GM19239 (cell line): ENCODE data around the gene SCAMP2.

ENCODE experiments used
- DNase-seq: peaks from one replicate; pipeline ENCODE4 v3.0.0; 2011; ENCODE audit warnings: low spot score; ENCODE audit not compliant: insufficient read length
- FAIRE-seq: peaks from 2 replicates; lab custom pipeline; 2011; peaks lifted over from hg19 to GRCh38; lab: Jason Lieb, UNC

Gene SCAMP2

GRCh38 chr15:74840851-74841775 lies 32.1 kb downstream of the SCAMP2 start:
- DNase-seq: no peak
- no peak for FAIRE-seq

GRCh38 chr15:74839526-74840395 lies 33.4 kb downstream of the SCAMP2 start:
- DNase-seq (no peak), FAIRE-seq (no peak)

DNA sequence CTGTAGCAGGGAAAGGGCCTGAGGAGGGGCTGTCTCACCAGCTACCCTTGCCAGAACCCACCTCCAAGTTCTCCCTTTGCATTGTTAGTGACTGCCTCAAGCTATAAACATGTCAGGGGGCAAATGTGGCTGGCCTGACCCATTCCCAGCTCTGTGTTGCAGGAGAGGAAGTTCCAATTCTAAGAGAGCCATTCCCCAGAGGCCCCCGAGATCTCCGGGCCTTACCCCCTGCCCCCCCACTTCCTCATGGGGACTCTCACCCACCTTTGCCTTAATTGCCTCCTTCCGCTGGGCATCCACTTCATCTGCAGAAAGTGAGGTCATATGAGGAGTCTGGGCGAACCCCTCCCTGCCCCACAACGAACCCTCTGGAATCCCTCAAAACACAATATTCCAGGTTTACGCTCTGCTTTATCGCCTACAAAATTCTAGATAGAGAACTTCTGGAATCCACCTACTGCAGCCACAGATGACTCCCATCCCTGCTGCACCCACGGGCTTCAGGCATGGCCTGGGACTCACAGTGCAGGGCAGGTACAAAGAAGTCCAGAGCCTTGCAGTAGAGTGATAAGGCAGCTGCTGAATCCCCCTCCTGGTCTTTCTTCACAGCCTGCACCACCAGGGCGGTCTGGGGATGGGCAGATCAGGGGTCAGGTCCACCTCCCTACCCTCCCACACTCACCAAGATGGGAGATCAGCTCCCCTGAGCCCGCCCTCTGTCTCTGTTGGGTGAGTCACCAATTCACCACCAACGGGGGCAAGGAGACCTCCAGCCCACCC lies 34.2 kb downstream of the SCAMP2 start:
- FAIRE-seq (no peak), DNase-seq (no peak)

DNA sequence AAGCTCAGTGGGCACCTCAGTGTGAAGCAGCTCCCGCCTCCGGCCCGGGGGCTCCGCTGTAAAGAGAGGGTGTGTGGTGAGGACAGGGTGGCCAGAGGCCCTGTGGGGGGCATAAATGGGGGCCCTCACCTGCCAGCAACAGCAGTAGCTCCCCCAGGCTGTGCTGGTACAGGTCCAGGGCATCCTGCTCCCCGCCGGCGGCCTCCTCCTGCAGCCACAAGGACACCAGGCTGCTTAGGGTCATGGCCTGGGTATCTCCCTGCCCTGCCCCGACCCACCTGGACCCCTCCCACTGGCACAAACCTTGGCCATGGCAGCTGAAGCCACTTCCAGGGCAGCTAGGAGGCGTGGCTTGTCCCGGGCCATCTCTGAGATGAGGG lies 35.0 kb downstream of the SCAMP2 start:
- FAIRE-seq: no peak
- no peak for DNase-seq

GRCh38 chr15:74837482-74838136 lies 35.6 kb downstream of the SCAMP2 start:
- FAIRE-seq: no peak
- DNase-seq: no peak

GRCh38 chr15:74836846-74837245 lies 36.3 kb downstream of the SCAMP2 start:
- no peak for DNase-seq
- FAIRE-seq: no peak

GRCh38 chr15:74835312-74835823 lies 37.8 kb downstream of the SCAMP2 start:
- DNase-seq (no peak), FAIRE-seq (peak; percentile 87)

DNA sequence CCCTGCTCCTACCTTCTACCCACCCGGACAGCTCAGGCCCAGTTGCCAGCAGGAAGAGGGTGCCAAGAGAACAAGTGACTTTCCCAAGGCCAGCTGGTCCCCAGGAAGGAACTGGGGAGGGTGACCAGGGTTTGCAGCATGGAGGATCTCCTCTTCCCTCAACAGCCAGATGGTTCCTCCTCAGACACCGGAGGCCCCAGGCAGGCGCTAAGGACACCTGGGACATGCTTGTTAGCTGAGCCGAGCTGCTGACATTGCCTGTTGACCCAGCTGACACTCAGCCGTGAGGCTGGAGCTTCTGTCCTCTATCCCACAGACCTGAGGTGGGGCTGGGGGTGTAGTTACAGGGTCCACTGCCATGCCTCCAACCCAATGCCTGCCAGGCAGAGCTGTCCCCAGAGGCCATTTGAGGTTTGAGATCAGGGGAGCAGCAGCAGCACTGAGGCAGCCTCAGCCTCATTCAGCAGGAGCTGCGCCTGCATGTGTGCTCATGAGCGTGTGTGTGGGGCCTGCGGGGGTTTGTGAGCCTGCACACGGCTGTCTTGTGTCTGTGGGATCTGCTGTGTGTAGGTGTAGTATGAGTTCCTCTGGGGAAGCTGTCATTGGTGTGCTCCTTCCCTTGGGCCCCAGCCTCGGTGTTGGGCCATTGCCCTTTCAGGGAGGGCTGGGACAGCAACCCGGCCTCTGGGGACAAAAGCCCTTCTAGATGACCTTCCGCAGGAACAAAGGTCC lies 39.6 kb downstream of the SCAMP2 start:
- DNase-seq (no peak), FAIRE-seq (no peak)

GRCh38 chr15:74832826-74833225 lies 40.3 kb downstream of the SCAMP2 start:
- no peak for FAIRE-seq
- no peak for DNase-seq

DNA sequence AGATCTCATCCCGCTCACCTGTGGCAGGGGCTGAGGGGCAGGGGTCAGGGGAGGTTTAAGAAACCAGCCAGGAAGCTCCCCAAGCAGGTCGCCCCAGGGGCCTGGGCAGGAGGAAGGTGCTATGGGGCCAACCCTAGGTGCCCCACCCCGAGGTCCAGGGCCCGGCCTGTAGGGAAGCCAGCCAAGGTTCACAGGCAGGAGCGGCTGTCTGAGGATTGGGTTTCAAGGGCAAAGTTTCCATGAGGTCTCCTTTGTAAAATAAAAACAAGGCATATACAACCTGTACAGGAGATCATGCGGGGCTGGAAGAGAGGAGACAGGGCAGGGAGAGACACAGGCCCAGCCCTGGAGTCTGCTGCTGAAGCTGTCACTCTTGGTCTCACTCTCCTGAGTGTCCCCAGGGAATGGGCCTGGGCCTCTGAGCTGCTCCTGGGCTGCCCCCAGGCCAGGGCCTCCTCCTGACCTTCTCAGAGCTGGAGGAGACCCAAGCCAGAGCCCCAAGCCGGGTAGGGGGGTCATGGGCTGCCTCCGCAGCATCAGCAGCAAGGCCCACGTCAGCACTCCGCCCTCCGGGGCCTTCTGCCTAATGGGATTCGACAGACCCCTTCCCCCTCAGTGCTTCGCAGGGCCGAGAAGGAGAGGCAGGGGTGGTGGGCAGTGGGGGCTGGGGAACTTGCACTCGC lies 41.2 kb downstream of the SCAMP2 start:
- FAIRE-seq: no peak

DNA sequence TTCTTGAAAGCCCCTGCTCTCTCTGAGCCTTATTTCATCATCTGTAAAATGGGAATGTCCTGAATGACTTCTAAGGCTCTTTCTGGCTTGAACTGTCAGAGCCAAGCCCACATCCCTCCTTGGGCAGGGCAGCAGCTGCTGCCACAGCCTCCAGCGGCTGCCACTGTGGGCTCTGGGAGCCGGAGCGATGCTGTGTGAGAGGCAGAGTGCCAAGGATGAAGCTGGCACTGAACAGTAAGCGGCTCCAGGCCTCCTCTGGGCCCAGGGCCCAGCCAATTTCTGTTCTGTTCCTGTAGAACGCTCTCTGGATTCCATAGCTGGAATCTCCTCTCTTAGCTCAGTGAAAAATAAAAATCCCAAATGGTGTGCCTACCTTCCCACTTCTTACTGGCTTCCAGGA lies 42.3 kb downstream of the SCAMP2 start:
- FAIRE-seq: no peak
- no peak for DNase-seq

More for the DNA sequence above, 41.2 kb downstream of the SCAMP2 start:
- no peak for DNase-seq

- FAIRE-seq (no peak), DNase-seq (no peak)
These were observed 43.2 kb downstream of the SCAMP2 start for GRCh38 chr15:74829991-74830390.

GRCh38 chr15:74829486-74829885 lies 43.7 kb downstream of the SCAMP2 start:
- DNase-seq (no peak), FAIRE-seq (no peak)

GRCh38 chr15:74828835-74829234 lies 44.3 kb downstream of the SCAMP2 start:
- FAIRE-seq (no peak), DNase-seq (no peak)

GRCh38 chr15:74827614-74828013 lies 45.6 kb downstream of the SCAMP2 start:
- FAIRE-seq: no peak
- DNase-seq: no peak

- FAIRE-seq (no peak), DNase-seq (no peak)
These were observed 46.2 kb downstream of the SCAMP2 start for GRCh38 chr15:74826921-74827320.

- no peak for FAIRE-seq
These were observed 46.8 kb downstream of the SCAMP2 start, which contains the start of gene CPLX3 for GRCh38 chr15:74826364-74826819. CPLX3 (plus strand) TSS chr15:74826627; CDS start chr15:74826704, 77 bp downstream.

DNA sequence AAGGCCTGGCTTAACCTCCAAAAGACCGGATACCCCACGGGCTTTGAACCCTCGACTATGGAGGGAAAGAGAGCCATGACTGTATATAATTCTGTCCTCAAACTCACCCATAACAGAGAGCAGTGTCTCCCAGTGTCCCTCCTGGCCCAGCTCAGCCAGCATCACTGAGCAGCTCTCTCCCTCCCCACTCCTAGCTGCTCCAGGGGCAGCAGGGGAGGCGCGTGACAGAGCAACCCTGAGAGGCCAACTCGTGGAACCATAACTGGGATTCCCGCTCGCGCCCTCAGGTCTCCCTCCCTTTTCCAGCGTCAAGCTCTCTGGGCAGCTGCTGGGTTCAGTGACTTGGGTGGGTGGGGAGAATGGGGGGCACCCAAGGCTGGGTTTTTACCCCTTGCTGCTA lies 47.3 kb downstream of the SCAMP2 start:
- no peak for FAIRE-seq
- DNase-seq: no peak

More at GRCh38 chr15:74826364-74826819, 46.8 kb downstream of the SCAMP2 start, which contains the start of gene CPLX3:
- DNase-seq: no peak
